GM19328 (cell line): ENCODE measurements around the gene SLC32A1.

Experiments used
- ATAC-seq: cut with Tn5 transposase; IDR thresholded peaks from one replicate; pipeline ENCODE4 v1.9.1; 2021; ENCODE audit warnings: mild to moderate bottlenecking, moderate library complexity; ENCODE audit not compliant: unreplicated experiment

The SLC32A1 gene

GRCh38 chr20:38723848-38724625 is at the start of gene SLC32A1:
TSS of gene SLC32A1 (plus strand) at chr20:38724486. CDS start at chr20:38724725, 239 bp downstream.
- ATAC-seq, result no peak

- ATAC-seq, result no peak
These were observed 49.5 kb upstream of the SLC32A1 start for GRCh38 chr20:38674765-38675133.

GRCh38 chr20:38676576-38676975 is 47.7 kb upstream of the SLC32A1 start:
- no peak for ATAC-seq

GRCh38 chr20:38680500-38681306 is 43.6 kb upstream of the SLC32A1 start:
- no peak for ATAC-seq

GRCh38 chr20:38685271-38685670 is 39.0 kb upstream of the SLC32A1 start:
- no peak for ATAC-seq

- ATAC-seq, result no peak
These were observed 38.3 kb upstream of the SLC32A1 start for GRCh38 chr20:38685853-38686473.

- ATAC-seq, result no peak
These were observed 31.6 kb upstream of the SLC32A1 start for GRCh38 chr20:38692436-38693411.

- ATAC-seq, result no peak
These were observed 27.0 kb upstream of the SLC32A1 start for GRCh38 chr20:38697306-38697705.

- ATAC-seq, result no peak
These were observed 25.7 kb upstream of the SLC32A1 start for GRCh38 chr20:38698541-38698940.

GRCh38 chr20:38700141-38700540 is 24.1 kb upstream of the SLC32A1 start:
- no peak for ATAC-seq

GRCh38 chr20:38700926-38701325 is 23.4 kb upstream of the SLC32A1 start:
- ATAC-seq, result no peak

GRCh38 chr20:38703526-38703925 is 20.8 kb upstream of the SLC32A1 start:
- no peak for ATAC-seq

- no peak for ATAC-seq
These were observed 20.1 kb upstream of the SLC32A1 start for GRCh38 chr20:38704136-38704535.

- ATAC-seq, result no peak
These were observed 17.8 kb upstream of the SLC32A1 start for GRCh38 chr20:38706509-38706908.

- no peak for ATAC-seq
These were observed 10.0 kb upstream of the SLC32A1 start for GRCh38 chr20:38714308-38714707.

- ATAC-seq, result no peak
These were observed 8.6 kb upstream of the SLC32A1 start for GRCh38 chr20:38715646-38716045.

GRCh38 chr20:38722683-38723016 is 1.6 kb upstream of the SLC32A1 start:
- no peak for ATAC-seq

GRCh38 chr20:38723017-38723847 is 1.1 kb upstream of the SLC32A1 start:
- no peak for ATAC-seq

- ATAC-seq, result no peak
These were observed 401 bp downstream of the SLC32A1 start for GRCh38 chr20:38724626-38725147.
